Muscle layer of duodenum (tissue), 2 donors: ENCODE measurements around the gene PRR36.

ENCODE experiments used
- H3K27ac ChIP-seq: one replicate; pipeline ENCODE4 v1.7.0; 2013; ENCODE audit warnings: mild to moderate bottlenecking, low read length
- H3K27me3 ChIP-seq: one replicate; pipeline ENCODE4 v1.7.0; 2013; ENCODE audit warnings: low read depth, mild to moderate bottlenecking, control low read depth, low read length
- H3K36me3 ChIP-seq, 2 donors: one replicate each; pipeline ENCODE4 v1.7.0; 2013; ENCODE audit warnings: low read length in 2 of 2, control low read depth in 1 of 2, mild to moderate bottlenecking in 1 of 2; ENCODE audit not compliant: insufficient read depth in 2 of 2, control insufficient read depth in 1 of 2
- H3K4me1 ChIP-seq, 2 donors: one replicate each; pipeline ENCODE4 v1.7.0; 2013; ENCODE audit warnings: low read length in 2 of 2, mild to moderate bottlenecking in 2 of 2, control low read depth in 1 of 2, moderate library complexity in 1 of 2; ENCODE audit not compliant: insufficient read depth in 2 of 2, control insufficient read depth in 1 of 2
- H3K4me3 ChIP-seq, 2 donors: one replicate each; pipeline ENCODE4 v1.7.0; 2013; ENCODE audit warnings: low read length in 2 of 2, low read depth in 1 of 2, mild to moderate bottlenecking in 1 of 2
- H3K9me3 ChIP-seq, 2 donors: one replicate each; pipeline ENCODE4 v1.7.0; 2013; ENCODE audit warnings: low read length in 2 of 2, control low read depth in 1 of 2, mild to moderate bottlenecking in 1 of 2; ENCODE audit not compliant: control insufficient read depth in 1 of 2
- donor health status: healthy.

Gene PRR36

DNA sequence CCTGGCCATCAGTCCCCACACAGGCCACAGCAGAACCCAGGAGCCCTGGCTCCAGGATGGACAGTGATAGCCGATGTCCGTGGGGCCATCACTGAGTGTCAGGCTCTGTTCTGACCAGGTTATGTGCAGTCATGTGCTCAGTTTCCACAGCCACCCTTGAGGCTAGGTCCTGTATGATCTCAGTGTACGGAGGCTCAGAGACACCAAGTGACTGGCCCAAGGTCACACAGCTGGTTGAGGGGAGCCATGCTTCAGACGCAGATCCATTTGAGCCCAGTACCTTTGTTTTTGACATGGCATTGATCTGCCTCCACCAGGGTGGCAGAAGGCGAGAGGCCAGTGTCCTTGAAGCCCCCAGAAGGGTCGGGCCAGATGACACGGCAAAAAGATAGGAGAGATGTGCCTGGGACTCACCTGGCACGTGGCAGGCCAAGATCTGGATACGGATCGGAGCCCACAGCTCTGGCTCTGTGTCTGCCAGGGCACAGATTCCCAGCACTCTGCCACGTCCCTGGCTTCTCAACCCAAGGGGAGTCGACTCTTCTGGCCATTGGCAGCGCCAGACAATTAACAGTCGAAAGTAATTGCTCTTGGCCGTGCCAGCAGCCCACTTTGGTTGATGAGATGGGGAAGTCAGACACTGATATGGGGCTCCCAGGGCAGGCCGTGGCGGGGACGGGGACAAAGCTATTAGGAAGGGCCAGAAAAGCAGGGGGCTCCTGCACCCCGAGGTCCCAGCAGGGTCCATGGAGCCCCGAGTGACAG lies 28.6 kb downstream of the PRR36 start:
- Histone ChIP-seq H3K9me3 (no peaks in the 10 kb centered on the region), H3K27me3 (no peaks in the 10 kb centered on the region), H3K36me3 (peaks cover 0 to 8% of the 10 kb centered on the region in 2 donors), H3K4me1 (peaks cover 0 to 3% of the 10 kb centered on the region in 2 donors), H3K27ac (no peak overlapping the region), H3K4me3 (no peak overlapping the region)

DNA sequence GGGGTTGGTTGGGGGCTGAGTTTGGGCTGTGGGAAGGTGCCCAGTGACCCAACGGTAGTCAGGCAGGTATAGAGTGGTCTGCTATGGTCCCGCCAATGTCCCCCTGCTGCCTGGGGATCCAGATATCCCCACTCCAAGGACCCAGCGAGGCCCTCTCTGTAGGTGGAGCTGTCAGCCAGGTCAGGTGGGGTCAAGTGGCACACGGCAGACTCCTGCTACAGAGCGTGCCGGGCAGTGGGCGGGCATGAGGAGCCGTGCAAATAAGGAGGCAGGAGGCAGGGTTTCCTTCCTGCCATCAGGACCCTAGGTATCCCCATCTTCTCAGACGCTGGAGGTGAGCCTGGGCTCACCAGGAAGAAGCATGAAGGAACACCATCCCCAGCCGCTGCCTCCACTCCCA lies 29.2 kb downstream of the PRR36 start:
- no peak overlapping the region for H3K27ac ChIP-seq
- H3K36me3 ChIP-seq: peaks cover 0 to 8% of the 10 kb centered on the region in 2 donors
- H3K4me1 ChIP-seq: peaks cover 0 to 2% of the 10 kb centered on the region in 2 donors
- H3K4me3 ChIP-seq: no peak overlapping the region
- H3K27me3 ChIP-seq: no peaks in the 10 kb centered on the region
- no peaks in the 10 kb centered on the region for H3K9me3 ChIP-seq

GRCh38 chr19:7844405-7844804 lies 29.8 kb downstream of the PRR36 start:
- Histone ChIP-seq H3K9me3 (no peaks in the 10 kb centered on the region), H3K36me3 (peaks cover 0 to 6% of the 10 kb centered on the region in 2 donors), H3K4me1 (no peaks in the 10 kb centered on the region), H3K4me3 (no peak overlapping the region), H3K27me3 (no peaks in the 10 kb centered on the region), H3K27ac (no peak overlapping the region)

DNA sequence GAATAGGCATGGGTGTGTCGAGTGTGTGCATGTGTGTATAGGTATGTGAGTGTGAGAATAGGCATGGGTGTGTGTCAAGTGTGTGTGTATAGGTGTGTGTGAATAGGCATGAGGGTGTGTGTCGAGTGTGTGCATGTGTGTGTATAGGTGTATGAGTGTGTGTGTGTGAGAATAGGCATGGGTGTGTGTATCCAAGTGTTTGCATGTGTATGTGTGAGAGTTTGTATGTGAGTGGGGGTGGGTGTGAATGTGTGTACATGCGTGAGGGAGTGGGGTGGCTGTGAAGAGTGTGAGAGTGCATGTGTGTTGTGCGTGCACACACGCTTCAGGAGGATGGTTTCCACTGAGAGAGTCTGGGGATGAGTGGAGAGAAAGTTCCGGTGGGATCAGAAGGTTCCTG lies 30.7 kb downstream of the PRR36 start:
- H3K4me3 ChIP-seq: no peak overlapping the region
- H3K9me3 ChIP-seq: no peaks in the 10 kb centered on the region
- no peaks in the 10 kb centered on the region for H3K36me3 ChIP-seq
- H3K27ac ChIP-seq: no peak overlapping the region
- H3K4me1 ChIP-seq: no peaks in the 10 kb centered on the region
- no peaks in the 10 kb centered on the region for H3K27me3 ChIP-seq

DNA sequence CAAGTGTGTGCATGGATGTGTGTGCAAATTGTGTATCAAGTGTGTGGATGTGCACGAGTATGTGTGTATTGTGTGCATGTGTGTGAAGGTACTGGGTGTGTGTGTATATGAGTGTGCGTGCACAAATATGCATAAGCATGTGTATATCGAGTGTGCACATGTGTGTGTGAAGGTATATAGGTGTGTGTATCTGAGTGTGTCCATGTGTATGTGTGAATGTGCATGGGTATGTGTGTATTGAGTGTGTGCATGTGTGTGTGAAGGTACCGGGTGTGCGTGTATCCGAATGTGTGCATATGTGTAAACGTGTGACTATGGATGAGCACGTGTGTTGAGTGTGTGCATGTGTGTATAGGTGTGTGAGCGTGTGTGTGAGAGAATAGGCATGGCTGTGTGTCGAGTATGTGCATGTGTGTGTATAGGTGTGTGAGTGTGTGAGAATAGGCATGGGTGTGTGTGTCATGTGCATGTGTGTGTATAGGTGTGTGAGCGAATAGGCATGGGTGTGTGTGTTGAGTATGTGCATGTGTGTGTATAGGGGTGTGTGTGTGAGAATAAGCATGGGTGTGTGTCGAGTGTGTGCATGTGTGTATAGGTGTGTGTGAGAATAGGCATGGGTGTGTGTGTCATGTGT lies 31.4 kb downstream of the PRR36 start:
- Histone ChIP-seq H3K36me3 (no peaks in the 10 kb centered on the region), H3K4me3 (no peak overlapping the region), H3K27ac (no peak overlapping the region), H3K9me3 (no peaks in the 10 kb centered on the region), H3K27me3 (no peaks in the 10 kb centered on the region), H3K4me1 (no peaks in the 10 kb centered on the region)

DNA sequence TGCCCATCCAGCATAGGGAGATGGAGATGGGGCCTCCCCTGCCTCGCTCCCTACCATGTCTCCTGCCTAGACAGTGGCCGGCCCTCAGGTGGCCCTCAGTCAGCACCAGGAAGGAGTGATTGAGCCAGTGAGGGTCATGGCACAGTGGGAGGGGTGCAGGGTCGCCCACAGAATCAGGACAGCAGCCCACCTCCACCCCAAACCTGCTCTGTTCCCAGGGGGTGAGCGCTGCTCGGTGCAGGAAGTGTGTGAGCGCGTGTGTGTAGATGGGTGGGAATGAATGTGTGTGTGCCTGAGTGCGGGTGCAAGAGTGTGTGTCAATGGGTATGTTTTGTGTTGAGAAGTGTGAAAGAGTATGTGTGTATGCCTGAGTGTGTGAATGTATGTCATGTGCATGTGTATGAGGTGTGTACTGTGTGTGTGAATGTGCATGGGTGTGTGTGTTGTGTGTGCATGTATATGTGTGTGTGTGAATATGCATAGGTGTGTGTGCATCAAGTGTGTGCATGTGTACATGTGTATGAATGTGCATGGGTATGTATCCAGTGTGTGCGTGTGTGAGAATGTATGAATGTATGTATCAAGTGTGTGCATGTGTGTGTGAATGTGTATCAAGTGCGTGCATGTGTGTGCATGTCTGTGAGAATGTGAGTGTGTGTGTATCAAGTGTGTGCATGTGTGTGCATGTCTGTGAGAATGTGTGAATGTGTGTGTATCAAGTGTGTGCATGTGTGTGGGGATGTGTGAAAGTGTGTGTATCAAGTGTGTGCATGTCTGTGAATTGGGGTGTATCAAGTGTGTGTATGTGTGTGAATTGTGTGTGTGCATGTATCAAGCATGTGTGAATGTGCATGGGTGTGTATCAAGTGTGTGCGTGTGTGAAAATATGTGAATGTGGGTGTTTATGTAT lies 32.2 kb downstream of the PRR36 start:
- Histone ChIP-seq H3K4me3 (no peak overlapping the region), H3K27ac (no peak overlapping the region), H3K9me3 (no peaks in the 10 kb centered on the region), H3K27me3 (no peaks in the 10 kb centered on the region), H3K36me3 (no peaks in the 10 kb centered on the region), H3K4me1 (no peaks in the 10 kb centered on the region)

- Histone ChIP-seq H3K27me3 (no peaks in the 10 kb centered on the region), H3K4me3 (no peak overlapping the region), H3K4me1 (no peaks in the 10 kb centered on the region), H3K36me3 (no peaks in the 10 kb centered on the region), H3K9me3 (no peaks in the 10 kb centered on the region), H3K27ac (no peak overlapping the region)
Observed at GRCh38 chr19:7840629-7841028, 33.6 kb downstream of the PRR36 start.

DNA sequence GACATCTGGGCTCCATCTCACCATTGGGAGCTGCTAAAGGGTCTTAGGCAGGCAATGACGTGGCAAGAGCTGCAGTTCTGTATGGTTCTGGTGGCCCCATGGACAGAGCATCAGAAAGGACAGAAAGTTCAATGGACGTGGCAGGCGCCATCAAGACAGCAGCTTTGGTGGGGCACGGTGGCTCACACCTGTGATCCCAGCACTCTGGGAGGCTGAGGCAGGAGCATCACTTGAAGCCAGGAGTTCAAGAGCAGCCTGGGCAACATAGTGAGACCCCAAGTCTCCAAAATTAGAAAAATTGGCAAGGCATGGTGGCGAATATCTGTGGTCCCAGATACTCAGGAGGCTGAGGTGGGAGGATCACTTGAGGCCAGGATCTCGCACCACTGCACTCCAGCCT lies 34.7 kb downstream of the PRR36 start:
- H3K9me3 ChIP-seq: no peaks in the 10 kb centered on the region
- H3K36me3 ChIP-seq: no peaks in the 10 kb centered on the region
- no peaks in the 10 kb centered on the region for H3K27me3 ChIP-seq
- H3K4me3 ChIP-seq: no peak overlapping the region
- H3K4me1 ChIP-seq: no peaks in the 10 kb centered on the region
- no peak overlapping the region for H3K27ac ChIP-seq

DNA sequence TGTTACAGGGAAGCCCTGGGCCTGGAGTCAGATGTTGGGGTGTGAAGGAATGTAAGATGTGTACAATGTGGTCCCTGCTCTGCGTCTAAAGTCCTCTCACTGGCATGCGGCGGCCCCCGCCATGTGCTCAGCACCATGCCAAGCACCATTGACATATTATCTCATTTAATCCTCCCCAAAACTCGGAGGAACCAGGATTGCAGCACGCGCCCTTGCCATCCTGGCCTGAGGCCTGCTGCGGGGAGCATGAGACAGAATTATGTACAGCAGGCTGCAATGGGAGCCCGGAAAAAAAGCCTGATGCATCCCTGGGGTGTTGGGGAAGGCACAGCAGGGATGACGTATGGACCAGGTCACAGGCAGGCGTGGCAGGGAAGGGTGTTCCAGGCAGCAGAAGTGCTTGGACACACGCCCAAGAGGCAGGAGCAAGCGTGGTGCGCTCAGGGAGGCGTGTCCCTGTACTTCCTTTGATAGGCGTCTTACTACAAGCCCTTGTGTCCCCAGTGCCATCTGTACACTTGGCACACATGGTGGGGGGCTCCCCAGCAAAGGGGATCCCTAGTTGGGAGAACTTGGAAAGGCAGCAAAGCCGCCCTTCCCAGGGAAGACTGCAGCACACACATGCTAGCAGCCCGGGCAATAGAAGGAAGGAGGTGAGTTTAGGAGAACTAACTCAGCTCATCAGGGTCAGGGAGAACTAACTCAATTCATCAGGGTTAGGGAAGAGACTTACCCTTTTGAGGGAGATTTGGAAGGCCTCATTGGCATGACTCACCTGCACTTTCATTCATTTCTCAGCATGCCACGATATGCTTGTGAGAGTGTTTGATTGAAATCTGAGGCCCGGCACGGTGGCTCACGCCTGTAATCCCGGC lies 40.7 kb downstream of the PRR36 start:
- H3K36me3 ChIP-seq: no peaks in the 10 kb centered on the region
- no peak overlapping the region for H3K4me3 ChIP-seq
- H3K27me3 ChIP-seq: no peaks in the 10 kb centered on the region
- no peaks in the 10 kb centered on the region for H3K9me3 ChIP-seq
- H3K4me1 ChIP-seq: peaks cover 0 to 36% of the 10 kb centered on the region in 2 donors
- H3K27ac ChIP-seq: peak overlapping the region; percentile 1

DNA sequence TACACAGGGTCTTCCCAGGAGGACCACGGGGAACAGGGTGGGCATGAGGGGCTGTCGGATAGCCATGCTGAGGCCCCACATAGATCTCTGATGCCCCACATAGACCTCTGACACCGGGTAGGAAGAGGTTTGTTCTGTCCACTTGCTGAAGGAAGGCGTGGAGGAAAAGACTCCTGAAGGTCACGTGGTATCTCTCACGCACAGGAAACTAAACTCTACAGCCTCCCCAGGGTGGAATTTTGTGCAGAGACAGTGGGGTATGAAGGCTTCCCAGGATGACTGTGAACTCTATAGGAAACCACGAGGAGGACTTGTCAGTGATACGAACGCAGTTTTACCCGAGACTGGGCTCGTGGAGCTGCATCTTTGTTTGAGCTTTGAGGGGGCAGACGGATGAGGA lies 41.4 kb downstream of the PRR36 start:
- H3K4me3 ChIP-seq: no peak overlapping the region
- H3K9me3 ChIP-seq: no peaks in the 10 kb centered on the region
- H3K27me3 ChIP-seq: no peaks in the 10 kb centered on the region
- no peaks in the 10 kb centered on the region for H3K36me3 ChIP-seq
- H3K27ac ChIP-seq: no peak overlapping the region
- H3K4me1 ChIP-seq: peaks cover 0 to 36% of the 10 kb centered on the region in 2 donors
